ENCODE measurements around the gene SSR4.

DNA sequence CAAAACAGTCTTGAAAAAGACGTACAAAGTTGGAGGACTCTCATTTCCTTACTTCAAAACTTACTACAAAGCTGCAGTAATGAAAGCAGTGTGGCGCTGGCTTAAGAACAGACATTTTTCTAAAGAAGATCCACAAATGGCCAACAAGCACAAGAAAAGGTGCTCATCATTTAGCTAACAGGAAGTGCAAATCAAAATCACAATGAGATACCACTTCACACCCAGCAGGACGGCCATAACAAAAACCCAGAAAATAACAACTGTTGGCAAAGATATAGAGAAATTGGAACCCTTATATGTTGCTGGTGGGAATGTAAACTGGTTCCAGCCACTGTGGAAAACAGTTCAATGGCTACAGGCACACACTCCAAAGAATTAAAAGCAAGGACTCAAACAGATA, 32.5 kb downstream of the SSR4 start:
- TF ChIP-seq MXI1 (IDR thresholded peaks at IDR 0.05; ENCODE audit: borderline replicate concordance, low read depth, low read length), result no peak
- TF ChIP-seq MYC (CRISPR knock-in tag; IDR thresholded peaks at IDR 0.05; ENCODE audit: borderline replicate concordance), result no peak
- no peak for TF ChIP-seq POLR2A (IDR thresholded peaks at IDR 0.05; ENCODE audit: insufficient read depth in 1 of 2, low read depth in 2 of 2, low read length in 2 of 2)
- no peak for TF ChIP-seq YY1 (IDR thresholded peaks at IDR 0.05; ENCODE audit: insufficient read depth, insufficient replicate concordance, low read depth, low read length)
- TF ChIP-seq MLLT10 (CRISPR knock-in tag; IDR thresholded peaks at IDR 0.05), result no peak
- no peak for TF ChIP-seq ZNF577 (CRISPR knock-in tag; IDR thresholded peaks at IDR 0.05; ENCODE audit: borderline replicate concordance, low read depth)
- TF ChIP-seq, protein P1, sequence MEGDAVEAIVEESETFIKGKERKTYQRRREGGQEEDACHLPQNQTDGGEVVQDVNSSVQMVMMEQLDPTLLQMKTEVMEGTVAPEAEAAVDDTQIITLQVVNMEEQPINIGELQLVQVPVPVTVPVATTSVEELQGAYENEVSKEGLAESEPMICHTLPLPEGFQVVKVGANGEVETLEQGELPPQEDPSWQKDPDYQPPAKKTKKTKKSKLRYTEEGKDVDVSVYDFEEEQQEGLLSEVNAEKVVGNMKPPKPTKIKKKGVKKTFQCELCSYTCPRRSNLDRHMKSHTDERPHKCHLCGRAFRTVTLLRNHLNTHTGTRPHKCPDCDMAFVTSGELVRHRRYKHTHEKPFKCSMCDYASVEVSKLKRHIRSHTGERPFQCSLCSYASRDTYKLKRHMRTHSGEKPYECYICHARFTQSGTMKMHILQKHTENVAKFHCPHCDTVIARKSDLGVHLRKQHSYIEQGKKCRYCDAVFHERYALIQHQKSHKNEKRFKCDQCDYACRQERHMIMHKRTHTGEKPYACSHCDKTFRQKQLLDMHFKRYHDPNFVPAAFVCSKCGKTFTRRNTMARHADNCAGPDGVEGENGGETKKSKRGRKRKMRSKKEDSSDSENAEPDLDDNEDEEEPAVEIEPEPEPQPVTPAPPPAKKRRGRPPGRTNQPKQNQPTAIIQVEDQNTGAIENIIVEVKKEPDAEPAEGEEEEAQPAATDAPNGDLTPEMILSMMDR (CRISPR knock-in tag; IDR thresholded peaks at IDR 0.05), result no peak
- TF ChIP-seq ZNF605 (CRISPR knock-in tag; IDR thresholded peaks at IDR 0.05), result no peak
- TF ChIP-seq SMAD1 (CRISPR knock-in tag; IDR thresholded peaks at IDR 0.05; ENCODE audit: borderline replicate concordance, low read depth), result no peak
